Erythroblast (primary cell): ENCODE results near the gene SLC4A9.

ENCODE experiments used
- GATA1 ChIP-seq: IDR thresholded peaks from 2 replicates; pipeline ENCODE4 v1.6.1; 2011; ENCODE audit warnings: low read depth, mild to moderate bottlenecking, control low read depth, low read length, moderate library complexity
- POLR2A ChIP-seq: IDR thresholded peaks from 2 replicates; pipeline ENCODE4 v1.6.1; 2011; ENCODE audit warnings: mild to moderate bottlenecking, low read length

DNA sequence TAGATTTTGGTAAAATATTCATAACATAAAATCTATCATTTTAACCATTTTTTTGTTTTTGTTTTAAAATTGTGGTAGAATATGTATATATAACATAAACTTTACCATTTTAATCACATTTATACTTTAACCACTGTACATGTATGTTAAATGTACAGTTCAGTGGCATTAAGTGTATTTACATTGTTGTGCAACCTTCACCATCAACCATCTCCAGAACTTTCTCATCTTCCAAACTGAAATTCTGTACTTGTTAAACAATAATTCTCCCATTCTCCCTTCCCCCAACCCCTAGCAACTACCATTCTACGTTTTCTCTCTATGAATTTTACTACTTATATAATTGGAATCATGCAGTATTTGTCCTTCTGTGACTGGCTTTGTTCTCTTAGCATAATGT is 53.2 kb downstream of the SLC4A9 start:
- TF ChIP-seq POLR2A (no peak), GATA1 (no peak)
